ENCODE data around the gene CACNA1H.
"Not testable (repeated sequence)": the region's sequence is repeated elsewhere in the genome, so short reads cannot be mapped to it uniquely, and the experiment has no call there.

- not testable (repeated sequence) for TF ChIP-seq CEBPB (IDR thresholded peaks at IDR 0.05; ENCODE audit: low read depth, low read length); CTCF (conservative IDR thresholded peaks at IDR 0.05; ENCODE audit: low read depth, low read length)
These were observed 37.9 kb downstream of the CACNA1H start for GRCh38 chr16:1190789-1191188.
